IPS DF 6.9 (cell line): ENCODE results near the gene S100A8.

ENCODE experiments used
- DNase-seq: peaks from one replicate; pipeline ENCODE4 v3.0.0-alpha.2; 2013; ENCODE audit warnings: low read depth, low spot score
- H3K27ac ChIP-seq: one replicate; pipeline ENCODE4 v1.5.1; 2013; ENCODE audit warnings: low read length, control low read depth
- H3K27me3 ChIP-seq: 2 replicates; pipeline ENCODE4 v1.6.1; 2013; ENCODE audit warnings: mild to moderate bottlenecking, low read length; ENCODE audit not compliant: control insufficient read depth, insufficient read depth
- H3K36me3 ChIP-seq: 2 replicates; pipeline ENCODE4 v1.6.1; 2013; ENCODE audit warnings: low read length; ENCODE audit not compliant: control insufficient read depth, insufficient read depth
- H3K4me1 ChIP-seq: 2 replicates; pipeline ENCODE4 v1.6.1; 2013; ENCODE audit warnings: low read length; ENCODE audit not compliant: control insufficient read depth, insufficient read depth
- H3K4me3 ChIP-seq: 2 replicates; pipeline ENCODE4 v1.5.1; 2013; ENCODE audit warnings: mild to moderate bottlenecking, low read length
- H3K9me3 ChIP-seq: 2 replicates; pipeline ENCODE4 v1.6.1; 2013; ENCODE audit warnings: low read length, inconsistent platforms; ENCODE audit not compliant: control insufficient read depth, insufficient read depth
- WGBS: extraction: QIAGEN DNeasy Blood & Tissue Kit; methylation state at CpG from one replicate; pipeline ENCODE4 v1.1.7; 2013; ENCODE audit warnings: mixed read lengths, missing lambda C conversion rate; ENCODE audit not compliant: insufficient read length, insufficient coverage; 5-methylcytosine and 5-hydroxymethylcytosine counted together

Gene S100A8

DNA sequence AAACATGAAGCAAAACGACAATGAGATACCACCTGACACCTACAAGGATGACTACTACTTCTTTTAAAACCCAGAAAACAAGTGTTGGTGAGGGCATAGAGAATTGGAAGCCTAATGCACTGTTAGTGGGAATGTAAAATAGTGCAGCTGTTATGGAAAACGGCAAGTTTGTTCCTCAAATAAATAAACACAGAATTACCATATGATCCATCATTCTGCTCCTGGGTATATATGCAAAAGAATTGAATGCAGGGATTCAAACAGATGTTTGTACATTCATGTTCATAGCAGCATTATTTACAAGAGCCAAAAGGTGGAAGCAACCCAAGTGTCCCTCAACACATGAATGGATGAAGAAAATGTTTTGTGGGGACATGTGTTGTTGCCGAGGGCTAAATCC is 1.4 kb upstream of the S100A8 start:
- no peak for DNase-seq
- H3K4me3 ChIP-seq = no peak overlapping the region
- H3K4me1 ChIP-seq = peaks cover 1% of the 10 kb centered on the region; the same call in 1 of the 2 replicates
- no peaks in the 10 kb centered on the region for H3K27me3 ChIP-seq
- WGBS = no CpG with 5 or more reads among the region's 3 CpGs
- H3K9me3 ChIP-seq = no peaks in the 10 kb centered on the region
- no peak overlapping the region for H3K27ac ChIP-seq
- H3K36me3 ChIP-seq = no peaks in the 10 kb centered on the region

DNA sequence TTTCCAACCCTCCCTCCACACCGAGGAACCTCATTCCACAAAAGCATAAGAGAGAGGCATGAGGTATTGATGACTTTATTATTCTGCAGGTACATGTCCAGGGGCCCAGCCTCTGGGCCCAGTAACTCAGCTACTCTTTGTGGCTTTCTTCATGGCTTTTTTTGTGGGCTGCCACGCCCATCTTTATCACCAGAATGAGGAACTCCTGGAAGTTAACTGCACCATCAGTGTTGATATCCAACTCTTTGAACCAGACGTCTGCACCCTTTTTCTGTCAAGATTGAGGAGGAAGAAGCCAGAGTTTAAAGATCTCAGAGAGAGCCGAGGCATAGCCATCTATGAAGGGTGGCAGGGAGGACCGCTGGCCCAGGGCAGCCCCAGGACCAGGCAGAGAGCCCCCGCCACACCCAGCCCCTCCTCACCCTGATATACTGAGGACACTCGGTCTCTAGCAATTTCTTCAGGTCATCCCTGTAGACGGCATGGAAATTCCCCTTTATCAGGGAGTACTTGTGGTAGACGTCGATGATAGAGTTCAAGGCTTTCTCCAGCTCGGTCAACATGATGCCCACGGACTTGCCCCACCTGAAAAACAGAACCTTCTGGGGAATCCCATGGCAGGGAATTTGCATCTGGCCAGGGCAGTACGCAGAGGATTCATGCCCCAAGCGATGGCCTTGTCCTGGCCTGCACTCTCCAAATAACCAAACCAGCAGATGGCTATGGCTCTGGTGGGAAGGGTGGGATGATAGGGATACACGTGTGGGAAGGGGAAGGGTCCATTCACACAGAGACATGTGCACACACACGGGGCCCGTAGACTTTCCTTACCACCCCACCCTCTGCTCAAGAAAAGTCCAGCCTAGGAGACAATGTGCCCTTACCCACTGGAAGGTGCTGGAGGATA is 647 bp downstream of the S100A8 start:
- Histone ChIP-seq H3K27ac (no peak overlapping the region), H3K36me3 (no peaks in the 10 kb centered on the region), H3K9me3 (no peaks in the 10 kb centered on the region), H3K27me3 (no peaks in the 10 kb centered on the region), H3K4me3 (no peak overlapping the region), H3K4me1 (peaks cover 1% of the 10 kb centered on the region; the same call in 1 of the 2 replicates)
- no CpG with 5 or more reads among the region's 17 CpGs for WGBS
- DNase-seq = no peak

DNA sequence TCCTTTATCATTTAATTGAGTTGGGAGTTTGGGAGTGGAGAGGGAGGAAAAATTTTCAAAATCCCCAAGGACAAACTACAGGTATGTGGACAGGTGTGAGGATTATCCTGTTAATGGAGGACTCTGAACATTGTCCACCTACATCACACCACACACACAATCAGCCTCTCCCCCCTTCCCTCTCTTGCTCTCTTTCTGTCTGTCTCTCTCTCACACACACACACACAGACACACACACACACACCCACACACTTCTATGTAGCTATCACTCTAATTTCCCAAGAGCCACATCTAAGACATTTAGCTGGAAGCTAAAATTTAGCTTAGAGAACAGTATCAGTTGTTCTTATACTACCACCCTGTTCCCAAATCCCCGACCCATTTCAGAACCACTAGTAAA is 1.5 kb downstream of the S100A8 start:
- Histone ChIP-seq H3K36me3 (no peaks in the 10 kb centered on the region), H3K9me3 (no peaks in the 10 kb centered on the region), H3K27me3 (no peaks in the 10 kb centered on the region), H3K4me3 (no peak overlapping the region), H3K27ac (no peak overlapping the region), H3K4me1 (peaks cover 1% of the 10 kb centered on the region; the same call in 1 of the 2 replicates)
- no CpG with 5 or more reads among the region's 1 CpG for WGBS
- DNase-seq = no peak

DNA sequence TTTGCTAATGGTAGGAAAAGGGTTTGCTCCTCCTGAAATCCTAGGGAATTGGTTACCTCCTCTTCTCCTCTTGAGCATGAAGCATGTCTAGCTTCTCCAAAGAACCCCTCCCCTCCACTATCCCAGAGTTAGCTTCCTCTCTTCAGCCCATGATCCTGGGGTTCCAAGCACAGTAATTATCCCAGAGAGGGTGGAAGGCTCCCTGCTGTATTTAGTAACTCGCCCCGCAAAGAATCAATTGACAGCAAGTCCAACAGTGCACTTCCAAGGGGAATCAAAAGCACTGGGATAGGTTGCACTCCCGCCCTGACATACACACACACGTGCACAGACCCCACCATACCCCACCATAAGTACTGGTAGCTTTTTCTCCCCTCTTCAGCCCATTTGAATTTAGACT is 3.1 kb downstream of the S100A8 start:
- DNase-seq = no peak
- Histone ChIP-seq H3K27ac (no peak overlapping the region), H3K36me3 (no peaks in the 10 kb centered on the region), H3K4me3 (no peak overlapping the region), H3K4me1 (no peaks in the 10 kb centered on the region), H3K9me3 (no peaks in the 10 kb centered on the region), H3K27me3 (no peaks in the 10 kb centered on the region)
- no CpG with 5 or more reads among the region's 4 CpGs for WGBS

DNA sequence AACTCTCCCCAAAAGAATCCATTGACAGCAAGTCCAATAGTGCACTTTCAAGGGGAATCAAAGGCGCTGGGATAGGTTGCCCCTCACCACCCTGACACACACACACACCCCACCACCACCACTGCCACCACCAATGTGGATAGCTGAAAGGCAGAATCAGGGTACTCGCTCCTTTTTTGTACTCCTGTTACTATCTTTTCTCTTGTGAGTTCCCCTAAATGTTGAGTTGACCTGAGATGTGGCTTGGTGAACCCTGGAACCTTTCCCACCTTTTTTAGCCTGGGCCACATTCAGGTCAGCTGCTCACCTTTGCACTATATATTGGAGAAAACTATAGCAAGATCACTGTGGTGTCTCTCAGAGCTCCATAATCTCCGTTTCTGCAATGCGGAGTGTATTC is 3.9 kb downstream of the S100A8 start:
- Histone ChIP-seq H3K9me3 (no peaks in the 10 kb centered on the region), H3K4me1 (no peaks in the 10 kb centered on the region), H3K27ac (no peak overlapping the region), H3K36me3 (no peaks in the 10 kb centered on the region), H3K27me3 (no peaks in the 10 kb centered on the region), H3K4me3 (no peak overlapping the region)
- no CpG with 5 or more reads among the region's 4 CpGs for WGBS
- no peak for DNase-seq

DNA sequence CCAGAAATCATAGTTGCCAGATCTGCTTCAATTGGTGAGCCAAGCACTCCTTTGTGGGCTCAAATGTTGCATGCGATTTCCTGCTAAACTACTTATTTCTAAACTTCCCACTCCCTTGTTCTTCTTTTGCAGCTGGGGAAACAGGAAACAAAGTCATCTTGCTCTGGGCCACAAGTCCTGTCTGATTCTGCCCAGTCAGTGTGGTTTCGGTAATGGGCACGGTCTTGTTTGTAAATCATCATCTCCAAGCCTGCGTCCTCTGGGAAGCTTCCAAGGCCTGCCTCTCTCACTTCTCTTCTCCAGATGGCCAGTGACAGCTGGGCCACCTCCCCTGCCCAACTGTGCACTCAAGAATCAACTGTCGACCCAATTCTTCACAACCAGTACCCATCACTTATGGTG is 4.4 kb downstream of the S100A8 start:
- Histone ChIP-seq H3K4me1 (no peaks in the 10 kb centered on the region), H3K4me3 (no peak overlapping the region), H3K9me3 (no peaks in the 10 kb centered on the region), H3K27ac (no peak overlapping the region), H3K27me3 (no peaks in the 10 kb centered on the region), H3K36me3 (no peaks in the 10 kb centered on the region)
- WGBS = no CpG with 5 or more reads among the region's 5 CpGs
- no peak for DNase-seq

DNA sequence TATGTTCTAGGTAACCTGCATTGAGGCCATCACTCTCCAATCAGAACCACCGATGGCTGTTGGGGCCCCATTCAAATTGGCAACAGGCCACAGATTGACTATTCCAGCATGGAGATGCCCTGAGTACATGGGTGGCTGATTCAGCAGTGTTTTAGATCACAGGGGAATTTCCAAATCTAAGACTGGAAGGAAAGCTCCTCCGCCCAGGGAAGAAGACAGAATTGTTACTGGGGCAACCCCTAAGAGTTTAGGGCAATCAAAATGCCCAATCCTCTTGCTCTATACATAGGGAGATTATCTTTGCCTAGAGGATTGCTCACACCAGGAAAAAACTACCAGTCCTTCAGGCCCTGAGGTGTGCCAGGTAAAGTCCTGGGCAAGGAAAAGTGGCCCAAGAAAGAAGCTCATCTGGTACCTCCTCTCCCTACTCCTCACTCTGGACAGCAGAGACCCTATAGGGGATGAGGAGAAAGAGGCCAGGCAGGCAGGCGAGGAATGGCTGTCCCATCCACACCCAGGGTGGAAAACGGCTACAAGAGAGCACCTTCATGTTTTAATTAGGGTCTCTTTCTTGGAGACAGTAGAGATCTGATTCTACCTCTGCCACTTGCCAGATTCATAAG is 5.8 kb downstream of the S100A8 start:
- WGBS = no CpG with 5 or more reads among the region's 4 CpGs
- DNase-seq = no peak
- Histone ChIP-seq H3K27me3 (no peaks in the 10 kb centered on the region), H3K4me3 (no peak overlapping the region), H3K27ac (no peak overlapping the region), H3K4me1 (no peaks in the 10 kb centered on the region), H3K36me3 (no peaks in the 10 kb centered on the region), H3K9me3 (no peaks in the 10 kb centered on the region)

DNA sequence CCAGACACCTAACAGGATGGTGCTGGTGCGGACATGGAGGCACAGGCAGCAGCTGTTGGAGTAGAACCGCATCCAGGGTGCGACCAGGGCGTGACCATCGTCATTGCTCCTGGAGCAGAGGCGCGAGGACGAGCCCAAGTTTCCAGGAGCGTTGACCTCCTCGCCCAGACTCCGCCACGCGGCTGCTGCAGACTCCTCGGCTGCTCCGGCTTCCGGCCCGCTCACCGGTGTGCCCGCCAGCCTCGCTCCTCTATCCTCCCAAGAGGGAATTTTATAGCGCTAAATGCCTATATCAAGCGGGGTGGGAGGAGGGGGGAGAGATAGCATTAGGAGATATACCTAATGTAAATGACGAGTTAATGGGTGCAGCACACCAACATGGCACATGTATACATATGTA is 10.2 kb downstream of the S100A8 start:
- Histone ChIP-seq H3K4me3 (no peak overlapping the region), H3K9me3 (no peaks in the 10 kb centered on the region), H3K4me1 (no peaks in the 10 kb centered on the region), H3K27ac (no peak overlapping the region), H3K36me3 (no peaks in the 10 kb centered on the region), H3K27me3 (no peaks in the 10 kb centered on the region)
- no peak for DNase-seq
- WGBS = no CpG with 5 or more reads among the region's 23 CpGs

DNA sequence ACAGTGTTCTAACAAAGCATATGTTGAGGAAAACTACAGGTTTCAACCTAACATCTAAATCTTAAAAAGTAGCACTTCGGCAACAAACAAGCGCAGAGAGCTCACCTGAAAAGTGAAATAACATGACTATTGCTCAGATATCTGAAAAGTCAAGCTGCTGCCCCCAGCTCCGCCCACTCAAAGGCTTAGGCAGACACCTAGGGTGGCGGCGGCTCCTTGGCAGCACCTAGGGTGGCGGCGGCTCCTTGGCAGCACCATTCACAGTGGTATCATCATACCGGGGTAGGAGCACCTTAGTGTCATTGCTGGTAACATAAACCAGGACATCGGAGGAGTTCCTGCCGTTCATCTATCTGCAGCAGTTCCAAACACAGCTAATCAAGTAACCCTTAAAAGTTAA is 11.3 kb downstream of the S100A8 start:
- DNase-seq = no peak
- Histone ChIP-seq H3K27me3 (no peaks in the 10 kb centered on the region), H3K4me1 (no peaks in the 10 kb centered on the region), H3K36me3 (no peaks in the 10 kb centered on the region), H3K9me3 (no peaks in the 10 kb centered on the region), H3K4me3 (no peak overlapping the region), H3K27ac (no peak overlapping the region)
- WGBS = no CpG with 5 or more reads among the region's 10 CpGs

DNA sequence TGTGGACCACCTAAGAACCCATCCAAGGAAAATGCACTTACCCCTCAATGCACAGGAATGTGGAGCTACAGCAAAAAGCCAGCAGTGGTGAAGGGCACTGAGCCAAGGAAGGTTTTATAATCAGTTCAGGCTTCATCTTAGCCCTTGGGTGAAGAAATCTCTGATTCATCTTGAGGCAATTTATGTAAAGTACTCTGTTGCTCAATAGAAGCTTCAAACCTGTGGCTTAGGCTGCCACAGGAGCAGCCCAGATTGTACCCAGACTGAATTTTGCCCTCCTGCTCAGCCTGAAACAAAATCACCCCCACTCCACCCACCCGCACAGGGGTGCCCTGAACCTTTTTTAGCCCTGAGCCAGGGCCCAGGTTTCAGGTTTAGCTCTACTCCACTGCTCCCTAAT is 15.4 kb downstream of the S100A8 start, which contains the start of gene S100A12:
TSS of gene S100A12 (minus strand) at position 111 of the 400 bp plus-strand sequence. CDS start 1,029 bp downstream, outside the sequence.
- H3K4me1 ChIP-seq = no peaks in the 10 kb centered on the region
- no peaks in the 10 kb centered on the region for H3K9me3 ChIP-seq
- no peaks in the 10 kb centered on the region for H3K36me3 ChIP-seq
- no peak for DNase-seq
- no peak within 1 kb of the TSS for H3K27ac ChIP-seq
- H3K27me3 ChIP-seq = no peaks in the 10 kb centered on the region
- H3K4me3 ChIP-seq = no peak within 1 kb of the TSS
- no CpG with 5 or more reads among the region's 1 CpG for WGBS
